Amniotic epithelial cell (primary cell): ENCODE data around the gene MYOM1.
"Not testable (repeated sequence)": the region's sequence is repeated elsewhere in the genome, so short reads cannot be mapped to it uniquely, and the experiment has no call there.

Source experiments
- DNase-seq: peaks from one replicate; pipeline ENCODE4 v3.0.0-alpha.2; 2010; ENCODE audit warnings: low read depth

MYOM1 gene

GRCh38 chr18:3218819-3219218, 949 bp downstream of the MYOM1 start:
- DNase-seq: no peak

DNA sequence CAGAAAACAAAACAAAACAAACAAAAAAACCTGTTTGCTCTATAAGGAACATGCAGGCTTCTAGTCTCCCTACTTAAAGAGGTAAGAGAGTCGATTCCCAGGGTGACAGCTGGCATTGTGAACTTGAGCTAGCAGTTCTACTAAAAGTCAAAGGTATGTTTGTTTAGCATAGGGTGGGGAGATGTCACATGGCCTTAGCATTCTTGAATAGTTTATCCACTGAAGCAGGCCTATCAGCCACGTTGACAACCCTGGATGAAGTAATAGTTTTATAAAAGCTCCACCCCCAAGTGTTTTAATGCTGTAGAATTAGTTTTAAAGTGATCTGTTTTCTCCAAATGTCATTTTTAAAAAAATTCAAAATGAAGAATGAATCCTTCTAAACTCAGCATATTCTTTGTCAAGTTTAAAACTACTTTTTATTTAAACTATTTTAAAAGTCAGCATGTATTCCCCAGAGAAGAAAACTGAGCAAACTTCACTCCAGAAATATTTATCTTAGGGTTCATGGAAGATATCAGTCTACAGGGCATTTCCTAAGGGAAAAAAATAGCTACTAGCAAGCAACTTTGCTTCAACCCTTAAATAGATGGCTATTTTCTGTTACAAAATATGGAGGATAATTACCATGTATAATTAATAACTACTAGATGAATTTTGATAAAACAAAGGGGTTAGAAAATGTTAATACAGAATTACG, 1.7 kb downstream of the MYOM1 start:
- DNase-seq: peak; percentile 18

- no peak for DNase-seq
These were observed 2.8 kb downstream of the MYOM1 start for GRCh38 chr18:3216987-3217386.

DNA sequence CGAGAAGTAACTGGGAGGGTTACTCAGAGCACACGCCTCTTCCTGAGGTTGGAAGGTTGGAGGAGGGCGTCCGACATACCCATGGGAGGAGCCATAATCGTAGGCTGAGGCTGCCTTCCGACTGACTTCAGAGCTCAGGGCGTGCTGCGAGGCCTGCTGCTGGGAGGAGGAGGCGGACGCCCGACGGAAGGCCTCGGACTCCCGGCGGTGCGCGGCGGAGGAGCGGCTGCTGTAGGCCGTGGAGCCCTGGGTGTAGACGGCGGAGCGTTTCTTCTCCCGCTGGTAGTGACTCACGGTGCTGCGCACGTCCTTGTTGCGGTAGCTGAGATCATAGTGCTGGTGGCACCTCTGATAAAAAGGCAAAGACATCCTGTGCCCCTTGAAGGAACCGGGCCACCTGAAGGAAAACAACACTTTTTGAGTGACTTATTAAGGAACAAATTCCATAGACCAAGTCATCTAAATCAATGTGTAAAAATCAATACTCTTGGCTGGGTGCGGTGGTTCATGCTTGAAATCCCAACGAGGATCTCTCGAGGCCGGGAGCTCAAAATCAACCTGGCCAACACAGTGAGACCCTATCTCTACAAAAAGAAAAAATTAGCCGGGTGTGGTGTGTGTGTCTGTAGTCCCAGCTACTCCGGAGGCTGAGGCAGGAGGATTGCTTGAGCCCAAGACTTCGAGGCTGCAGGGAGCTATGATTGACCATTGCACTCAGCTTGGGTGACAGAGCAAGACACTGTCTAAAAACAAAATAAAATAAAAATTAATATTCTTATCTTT, 4.7 kb downstream of the MYOM1 start:
- DNase-seq: no peak

- DNase-seq: peak; percentile 4
These were observed 6.3 kb downstream of the MYOM1 start for GRCh38 chr18:3213300-3214059.

DNA sequence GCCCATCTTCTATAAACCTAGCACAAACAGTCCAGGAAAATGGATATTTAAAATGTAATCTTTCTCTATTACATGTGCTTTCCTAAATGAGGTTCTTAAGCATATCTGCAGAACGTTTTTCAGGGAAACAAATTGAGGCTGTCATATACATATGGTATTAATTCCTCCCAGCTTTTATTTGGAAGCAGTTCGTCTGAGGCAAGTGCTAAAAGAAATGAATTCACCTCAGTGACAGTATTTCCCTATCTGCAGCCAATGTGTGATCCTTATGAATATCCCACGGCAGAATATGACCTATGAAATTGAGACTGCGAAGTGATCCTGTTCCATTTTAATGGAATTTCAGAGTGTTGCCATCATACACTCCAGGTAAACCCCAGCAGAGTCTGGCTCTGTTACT, 7.1 kb downstream of the MYOM1 start:
- DNase-seq: no peak

GRCh38 chr18:3211236-3211992, 8.4 kb downstream of the MYOM1 start:
- peak; percentile 11 for DNase-seq

DNA sequence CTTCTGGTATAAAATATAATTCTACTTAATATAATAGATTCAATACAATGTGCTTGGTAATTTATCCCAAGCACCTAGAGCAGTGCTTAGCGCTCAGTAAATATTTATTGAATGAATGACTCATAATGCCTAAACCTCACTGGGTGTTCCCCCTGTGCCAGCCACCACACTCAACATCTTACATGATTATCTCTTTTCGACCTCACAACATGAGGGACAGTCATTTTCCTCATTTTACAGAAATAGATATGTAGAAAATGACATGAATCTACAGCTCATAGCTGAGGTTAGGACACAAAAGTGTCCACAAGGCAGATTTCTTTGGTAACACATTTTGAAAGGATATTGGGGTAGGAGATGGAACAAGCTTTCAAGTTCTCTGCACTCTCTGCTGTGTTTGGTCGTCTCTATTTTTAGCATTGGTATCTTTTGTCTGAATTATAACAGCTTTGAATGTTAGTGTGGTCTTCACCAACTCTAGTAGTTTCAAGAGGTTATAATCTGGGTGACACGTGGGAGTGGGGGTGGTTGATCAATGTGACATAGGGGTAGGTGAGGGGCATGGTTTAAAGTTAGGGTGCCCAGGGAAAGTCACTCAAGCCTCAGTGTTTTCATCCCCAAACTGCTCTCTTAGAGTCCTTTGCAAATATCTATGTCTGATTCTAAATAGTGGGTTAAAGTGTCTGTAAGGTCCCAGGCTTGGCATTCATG, 9.8 kb downstream of the MYOM1 start:
- no peak for DNase-seq

DNA sequence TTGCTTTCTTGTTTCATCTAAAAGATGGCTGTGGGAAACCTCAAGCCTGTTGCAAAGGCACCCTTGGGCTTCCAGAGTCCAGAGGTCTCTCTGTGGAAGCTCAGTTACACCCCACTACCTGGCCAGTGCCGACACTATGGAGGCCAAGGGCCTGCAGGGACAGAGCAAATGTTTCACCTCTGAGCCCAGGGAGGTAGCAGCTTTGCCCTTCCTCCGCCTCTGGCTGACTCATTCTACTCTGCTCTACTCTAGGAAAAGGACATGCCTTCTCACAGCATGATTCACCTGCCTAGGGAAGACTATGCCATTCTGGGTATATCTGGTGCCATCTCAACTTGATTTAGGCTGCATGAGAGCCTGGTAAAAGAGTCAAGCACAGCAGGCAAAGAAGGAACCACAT, 12.2 kb downstream of the MYOM1 start:
- peak; percentile 34 for DNase-seq

DNA sequence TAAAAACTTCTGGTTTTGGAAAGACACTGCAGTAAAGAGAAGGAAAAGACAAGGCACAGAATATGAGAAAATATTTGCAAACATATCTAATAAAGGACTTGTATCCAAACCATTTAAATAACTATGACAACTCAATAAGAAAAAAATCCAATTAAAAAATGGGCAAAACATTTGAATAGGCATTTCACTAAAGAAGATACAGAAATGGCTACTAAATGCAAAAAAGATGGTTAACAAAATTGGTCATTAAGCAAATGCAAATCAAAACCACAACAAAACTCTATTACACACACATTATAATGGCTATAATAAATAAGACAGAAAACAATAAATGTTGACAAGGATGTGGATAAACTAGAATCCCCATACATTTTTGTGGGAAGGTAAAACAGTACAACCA, 14.5 kb downstream of the MYOM1 start:
- DNase-seq: no peak

DNA sequence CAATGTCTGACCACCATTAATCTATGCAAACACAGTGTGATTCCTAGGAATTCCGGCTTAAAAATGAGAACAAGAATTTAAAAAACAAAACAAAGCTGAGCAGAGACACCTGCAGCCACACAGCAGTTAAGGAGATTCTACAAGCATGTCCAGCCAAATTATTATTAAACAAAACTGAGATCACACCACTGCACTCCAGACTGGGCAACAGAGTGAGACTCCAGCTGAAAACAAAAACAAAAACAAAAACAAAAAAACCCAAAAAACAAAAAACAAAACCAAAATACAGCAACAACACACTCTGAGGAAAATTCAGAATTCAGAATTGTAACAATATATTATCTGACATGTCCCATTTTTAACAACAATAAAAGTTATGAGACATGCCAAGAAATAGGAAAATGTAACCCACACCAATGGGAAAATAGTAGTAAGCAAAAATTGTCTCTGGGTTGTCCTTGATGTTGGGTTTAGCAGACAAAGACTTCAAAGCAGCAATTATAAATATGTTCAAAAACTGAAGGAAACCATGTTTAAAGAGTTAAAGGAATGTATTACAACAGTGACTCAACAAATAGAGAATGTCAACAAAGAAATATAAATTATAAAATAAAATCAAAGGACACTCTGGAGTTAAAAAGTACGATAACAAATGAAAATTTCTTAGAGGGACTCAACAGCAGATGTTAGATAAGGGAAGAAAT, 19.7 kb downstream of the MYOM1 start:
- no peak for DNase-seq

DNA sequence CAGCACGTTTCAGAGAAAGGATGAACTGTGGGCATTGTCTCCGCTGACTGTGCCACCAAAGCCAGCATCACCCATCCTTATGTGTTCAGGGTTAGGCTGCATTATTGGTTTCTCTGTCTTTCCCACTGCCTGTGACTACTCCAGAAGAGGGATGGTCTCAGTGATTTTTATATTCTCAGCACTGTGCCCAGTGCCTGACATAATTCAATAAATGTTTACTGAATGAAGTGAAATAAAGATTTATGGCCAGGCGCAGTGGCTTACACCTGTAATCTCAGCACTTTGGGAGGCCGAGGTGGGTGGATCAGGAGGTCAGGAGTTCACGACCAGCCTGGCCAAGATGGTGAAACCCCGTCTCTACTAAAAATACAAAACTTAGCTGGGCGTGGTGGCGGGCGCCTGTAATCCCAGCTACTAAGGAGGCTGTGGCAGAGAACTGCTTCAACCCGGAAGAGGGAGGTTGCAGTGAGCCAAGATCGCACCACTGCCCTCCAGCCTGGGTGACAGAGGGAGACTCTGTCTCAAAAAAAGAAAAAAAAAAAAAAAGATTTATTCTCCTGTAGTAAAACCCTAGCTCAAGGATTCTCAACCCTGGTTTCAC, 21.4 kb downstream of the MYOM1 start:
- DNase-seq: not testable (repeated sequence)

DNA sequence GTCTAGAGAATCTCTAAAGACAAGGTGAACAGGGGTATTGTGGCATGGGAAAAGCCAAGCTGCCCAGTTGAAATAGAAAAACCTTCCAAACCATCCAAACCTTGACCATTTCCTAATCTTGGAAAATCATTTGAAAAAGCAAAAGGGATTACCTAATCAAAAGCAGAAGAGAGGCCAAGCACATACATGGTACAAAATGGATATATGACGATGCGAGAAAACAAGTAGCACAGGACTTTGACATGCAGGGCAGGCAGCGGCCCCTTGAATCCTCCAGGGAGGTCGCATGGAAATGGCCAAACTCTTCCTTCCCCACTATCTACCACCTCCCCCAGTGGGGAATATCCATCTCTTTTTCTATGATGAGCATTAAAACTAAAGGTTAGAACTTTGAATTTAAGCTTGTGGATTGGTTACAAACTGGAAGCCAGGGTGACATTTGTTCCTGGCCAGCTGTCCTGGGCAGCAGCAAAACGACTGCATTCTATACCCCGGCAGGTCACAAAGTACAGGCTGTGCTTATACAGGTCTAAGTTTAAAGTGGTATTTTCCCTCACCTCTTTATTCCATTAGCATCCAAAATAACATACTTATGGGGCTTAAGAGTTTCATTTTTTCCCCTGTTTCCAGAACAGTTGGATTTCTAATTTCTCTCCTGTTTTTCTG, 24.7 kb downstream of the MYOM1 start:
- no peak for DNase-seq

DNA sequence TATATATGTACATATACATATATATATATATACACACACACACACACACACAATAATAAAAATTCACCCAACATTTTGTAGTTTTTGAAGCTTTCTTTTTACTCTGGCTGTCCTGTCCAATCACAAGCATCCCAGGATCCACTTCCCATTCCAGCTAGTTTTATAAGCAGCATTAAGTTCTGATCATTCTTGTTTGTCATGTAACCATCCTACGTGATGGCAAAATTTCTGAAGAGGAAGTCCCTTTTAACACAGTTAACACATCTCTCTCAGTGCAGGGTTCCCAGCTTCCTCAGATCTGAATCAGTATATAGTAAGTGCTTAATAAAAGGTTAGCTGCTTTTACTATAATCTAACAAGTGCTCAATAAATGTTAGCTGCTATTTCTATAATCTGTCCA, 26.4 kb downstream of the MYOM1 start:
- no peak for DNase-seq

GRCh38 chr18:3192752-3193151, 27.0 kb downstream of the MYOM1 start:
- DNase-seq: no peak

GRCh38 chr18:3192286-3192685, 27.5 kb downstream of the MYOM1 start:
- DNase-seq: no peak

DNA sequence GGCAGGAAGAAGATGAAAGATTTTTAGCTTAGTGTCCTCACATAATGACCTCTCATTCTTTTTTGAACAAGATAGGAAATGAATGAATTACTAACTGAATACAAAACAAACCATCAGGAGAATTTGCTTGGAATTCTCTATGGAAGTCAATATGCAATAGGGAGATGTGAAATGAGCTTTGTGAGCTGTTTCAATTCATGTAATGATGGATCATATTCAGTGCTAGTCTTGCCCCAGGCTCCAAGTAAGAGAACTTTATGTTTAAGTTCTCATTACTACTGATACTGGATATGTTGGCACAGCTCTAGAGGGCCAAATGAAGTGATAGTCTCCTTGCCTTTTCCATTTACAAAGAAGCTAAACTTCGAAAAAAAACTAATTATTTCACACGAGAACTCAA, 29.2 kb downstream of the MYOM1 start:
- no peak for DNase-seq

GRCh38 chr18:3189884-3190283, 29.9 kb downstream of the MYOM1 start:
- DNase-seq: no peak

GRCh38 chr18:3186678-3187658, 32.8 kb downstream of the MYOM1 start:
- peak; percentile 68 for DNase-seq
